Upper lobe of right lung (tissue), 1 donor: ENCODE results near the gene GLI3. TPM values are rescaled to one million over a fixed set of nuclear protein-coding genes. Genes with fewer than 3 reads are reported as not detected.

Source experiments
- ATAC-seq: fragments of 200-7000 bp; cut with Tn5 transposase; one replicate; pipeline ENCODE4 v1.9.1; 2020; ENCODE audit warnings: mild to moderate bottlenecking, moderate library complexity
- DNase-seq: peaks from one replicate; pipeline ENCODE4 v3.0.0-alpha.2; 2020
- H3K27ac ChIP-seq: fragments of 200-600 bp; one replicate; pipeline ENCODE4 v1.8.0; 2022
- H3K27me3 ChIP-seq: fragments of 200-600 bp; one replicate; pipeline ENCODE4 v1.8.0; 2022; ENCODE audit warnings: mild to moderate bottlenecking
- H3K36me3 ChIP-seq: fragments of 200-600 bp; one replicate; pipeline ENCODE4 v1.8.0; 2022
- H3K4me1 ChIP-seq: fragments of 200-600 bp; one replicate; pipeline ENCODE4 v1.8.0; 2022
- H3K4me3 ChIP-seq: fragments of 200-600 bp; one replicate; pipeline ENCODE4 v1.8.0; 2022; ENCODE audit warnings: mild to moderate bottlenecking
- H3K9me3 ChIP-seq: fragments of 200-600 bp; one replicate; pipeline ENCODE4 v1.8.0; 2022
- CTCF ChIP-seq: fragments of 200-600 bp; IDR thresholded peaks from one replicate; pipeline ENCODE4 v1.8.0; 2022; ENCODE audit warnings: antibody characterized with exemption
- intact Hi-C: fragments of 100-400 bp; cut with DNase I; formaldehyde crosslinking; loops from one replicate; pipeline ENCODE4 v1.11.0; 2022
- total RNA-seq: library from RNA; stranded (reverse); fragmentation: NEBNext Ultra II Directional; extraction: Animal tissue kit (Norgen Biotek cat#: 25700); gene quantifications from one replicate; pipeline ENCODE4 v1.2.1, GENCODE V29; 2021
- donor health status: DM: no; HTN: yes; CAD: no; lungs with severe emphysema.

Gene GLI3
- total RNA-seq, 1 donor from 2014 or later = 17.5 TPM

GRCh38 chr7:41977661-41978060 is 259.3 kb downstream of the GLI3 start:
- ATAC-seq (no peak), DNase-seq (no peak)
- Histone ChIP-seq H3K4me1 (peaks cover 26% of the 10 kb centered on the region), H3K36me3 (no peaks in the 10 kb centered on the region), H3K27ac (no peak overlapping the region), H3K9me3 (no peaks in the 10 kb centered on the region), H3K4me3 (no peak overlapping the region), H3K27me3 (no peaks in the 10 kb centered on the region)
- intact Hi-C loops = no loop called here
- TF ChIP-seq CTCF = no peak

GRCh38 chr7:41977151-41977651 is 259.8 kb downstream of the GLI3 start:
- no peak overlapping the region for H3K4me3 ChIP-seq
- H3K27me3 ChIP-seq = no peaks in the 10 kb centered on the region
- no peak overlapping the region for H3K27ac ChIP-seq
- ATAC-seq (peak; percentile 57), DNase-seq (no peak)
- no peaks in the 10 kb centered on the region for H3K36me3 ChIP-seq
- peak; percentile 73 for TF ChIP-seq CTCF
- intact Hi-C loops = no loop called here
- H3K9me3 ChIP-seq = no peaks in the 10 kb centered on the region
- peaks cover 26% of the 10 kb centered on the region for H3K4me1 ChIP-seq

- intact Hi-C loops = no loop called here
- no peak overlapping the region for H3K4me3 ChIP-seq
These were observed 260.6 kb downstream of the GLI3 start for GRCh38 chr7:41976411-41976810.

GRCh38 chr7:41975849-41976248 is 261.2 kb downstream of the GLI3 start:
- TF ChIP-seq CTCF = no peak
- H3K9me3 ChIP-seq = no peaks in the 10 kb centered on the region
- peaks cover 24% of the 10 kb centered on the region for H3K4me1 ChIP-seq
- intact Hi-C loops = no loop called here
- no peaks in the 10 kb centered on the region for H3K27me3 ChIP-seq
- H3K27ac ChIP-seq = peak overlapping the region; percentile 7
- ATAC-seq = no peak
- DNase-seq = no peak
- no peak overlapping the region for H3K4me3 ChIP-seq
- H3K36me3 ChIP-seq = no peaks in the 10 kb centered on the region

More at GRCh38 chr7:41976411-41976810, 260.6 kb downstream of the GLI3 start:
- ATAC-seq (no peak), DNase-seq (no peak)
- Histone ChIP-seq H3K4me1 (peaks cover 26% of the 10 kb centered on the region), H3K36me3 (no peaks in the 10 kb centered on the region), H3K9me3 (no peaks in the 10 kb centered on the region), H3K27ac (peak overlapping the region; percentile 7), H3K27me3 (no peaks in the 10 kb centered on the region)
- no peak for TF ChIP-seq CTCF

GRCh38 chr7:41974870-41975557 is 262.0 kb downstream of the GLI3 start:
- Histone ChIP-seq H3K9me3 (no peaks in the 10 kb centered on the region), H3K27me3 (no peaks in the 10 kb centered on the region), H3K36me3 (no peaks in the 10 kb centered on the region), H3K4me3 (no peak overlapping the region), H3K4me1 (peaks cover 16% of the 10 kb centered on the region), H3K27ac (peak overlapping the region; percentile 7)
- DNase-seq (no peak), ATAC-seq (peak; percentile 15)
- intact Hi-C loops = no loop called here
- TF ChIP-seq CTCF = no peak
